ENCODE data around the gene ZFP36L1.

GRCh38 chr14:68836082-68836481 is 43.2 kb upstream of the ZFP36L1 start:
- TF ChIP-seq CTCF (IDR thresholded peaks at IDR 0.05) (no peak), POLR2A (IDR thresholded peaks at IDR 0.05) (no peak)

Measured in upper lobe of left lung (tissue), 4 donors.